Spleen (tissue), 7 donors: ENCODE data around the gene HIVEP3.

Experiments used
- POLR2A ChIP-seq, 3 donors: fragments of 450-650 bp; IDR thresholded peaks; one replicate each; pipeline ENCODE4 v1.5.1; 2017; ENCODE audit warnings: antibody characterized with exemption in 3 of 3, mild to moderate bottlenecking in 1 of 3
- POLR2AphosphoS5 ChIP-seq, 3 donors: sonication (generic); formaldehyde crosslinking; IDR thresholded peaks; one replicate each; pipeline ENCODE4 v1.5.1; 2017; ENCODE audit warnings: antibody characterized with exemption in 3 of 3
- TF ChIP-seq, protein P1 (sequence below), 11 experiments: fragments of 200-600 bp in 7 of 11; fragments of 450-650 bp in 4 of 11; sonication (generic) in 4 of 11; IDR thresholded peaks in 8 of 11; conservative IDR thresholded peaks in 3 of 11; 1 replicate in 7 of 11; 2 replicates in 4 of 11; pipeline versions ENCODE4 v1.4.0 to v1.8.0; 2016 to 2021; ENCODE audit warnings: antibody characterized with exemption in 11 of 11, inconsistent platforms in 4 of 11, mild to moderate bottlenecking in 1 of 11
- donor health status: DM: no; HTN: no; CAD: no; lungs with moderate emphysema.
- donor health status: DM: no; HTN: no; CAD: no.
- donor health status: DM: no; HTN: no; CAD: no.

DNA sequence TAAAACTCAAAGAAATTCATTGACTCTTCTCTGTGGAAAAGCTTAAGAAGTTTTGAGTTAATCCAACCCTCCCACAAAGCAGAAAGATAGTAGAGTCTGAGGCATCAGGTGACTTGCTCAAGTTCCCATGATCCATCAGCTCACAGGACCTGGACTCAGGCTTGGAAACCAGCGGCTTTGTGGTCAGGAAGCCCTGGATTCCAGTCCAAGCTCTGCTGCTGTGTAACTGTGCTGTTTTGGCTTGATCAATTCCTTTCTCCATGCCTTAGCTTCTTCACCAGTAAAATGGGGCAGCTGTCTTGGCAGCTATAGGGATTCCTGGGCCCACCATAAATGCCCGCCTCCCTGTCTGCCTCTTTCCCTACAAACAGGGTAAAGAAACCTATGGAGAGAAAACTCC, 180.2 kb downstream of the HIVEP3 start:
- TF ChIP-seq, protein P1, sequence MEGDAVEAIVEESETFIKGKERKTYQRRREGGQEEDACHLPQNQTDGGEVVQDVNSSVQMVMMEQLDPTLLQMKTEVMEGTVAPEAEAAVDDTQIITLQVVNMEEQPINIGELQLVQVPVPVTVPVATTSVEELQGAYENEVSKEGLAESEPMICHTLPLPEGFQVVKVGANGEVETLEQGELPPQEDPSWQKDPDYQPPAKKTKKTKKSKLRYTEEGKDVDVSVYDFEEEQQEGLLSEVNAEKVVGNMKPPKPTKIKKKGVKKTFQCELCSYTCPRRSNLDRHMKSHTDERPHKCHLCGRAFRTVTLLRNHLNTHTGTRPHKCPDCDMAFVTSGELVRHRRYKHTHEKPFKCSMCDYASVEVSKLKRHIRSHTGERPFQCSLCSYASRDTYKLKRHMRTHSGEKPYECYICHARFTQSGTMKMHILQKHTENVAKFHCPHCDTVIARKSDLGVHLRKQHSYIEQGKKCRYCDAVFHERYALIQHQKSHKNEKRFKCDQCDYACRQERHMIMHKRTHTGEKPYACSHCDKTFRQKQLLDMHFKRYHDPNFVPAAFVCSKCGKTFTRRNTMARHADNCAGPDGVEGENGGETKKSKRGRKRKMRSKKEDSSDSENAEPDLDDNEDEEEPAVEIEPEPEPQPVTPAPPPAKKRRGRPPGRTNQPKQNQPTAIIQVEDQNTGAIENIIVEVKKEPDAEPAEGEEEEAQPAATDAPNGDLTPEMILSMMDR (IDR thresholded peaks at IDR 0.05 in 8 of 11, conservative IDR thresholded peaks at IDR 0.05 in 3 of 11): no peak
- no peak for TF ChIP-seq POLR2AphosphoS5 (IDR thresholded peaks at IDR 0.05)
- no peak for TF ChIP-seq POLR2A (IDR thresholded peaks at IDR 0.05)
